RPMI8226 (cell line): Measurements from ENCODE around the gene GRIK1.
"Not testable (repeated sequence)": the region's sequence is repeated elsewhere in the genome, so short reads cannot be mapped to it uniquely, and the experiment has no call there.

ENCODE experiments used
- DNase-seq: peaks from one replicate; pipeline ENCODE4 v3.0.0-alpha.2; 2015

The GRIK1 gene

GRCh38 chr21:29939924-29940275 is at the start of gene GRIK1:
Gene GRIK1 (minus strand): TSS chr21:29939996.
- DNase-seq = no peak

GRCh38 chr21:29987762-29988161 is 48.0 kb upstream of the GRIK1 start:
- no peak for DNase-seq

- no peak for DNase-seq
These were observed 46.1 kb upstream of the GRIK1 start for GRCh38 chr21:29985866-29986265.

- DNase-seq = no peak
These were observed 39.2 kb upstream of the GRIK1 start for GRCh38 chr21:29979043-29979442.

- no peak for DNase-seq
These were observed 36.0 kb upstream of the GRIK1 start for GRCh38 chr21:29975776-29976175.

- no peak for DNase-seq
These were observed 33.5 kb upstream of the GRIK1 start for GRCh38 chr21:29973258-29973657.

GRCh38 chr21:29961291-29962027 is 21.7 kb upstream of the GRIK1 start:
- DNase-seq = no peak

GRCh38 chr21:29958551-29958950 is 18.8 kb upstream of the GRIK1 start:
- no peak for DNase-seq

- DNase-seq = not testable (repeated sequence)
These were observed 18.2 kb upstream of the GRIK1 start for GRCh38 chr21:29958035-29958434.

- no peak for DNase-seq
These were observed 13.9 kb upstream of the GRIK1 start for GRCh38 chr21:29953690-29954089.

- DNase-seq = no peak
These were observed 13.3 kb upstream of the GRIK1 start for GRCh38 chr21:29953072-29953471.

- no peak for DNase-seq
These were observed 12.1 kb upstream of the GRIK1 start for GRCh38 chr21:29951911-29952310.

GRCh38 chr21:29949991-29950390 is 10.2 kb upstream of the GRIK1 start:
- no peak for DNase-seq

- no peak for DNase-seq
These were observed 7.3 kb upstream of the GRIK1 start for GRCh38 chr21:29947119-29947518.

- no peak for DNase-seq
These were observed 4.1 kb upstream of the GRIK1 start for GRCh38 chr21:29943885-29944284.

- DNase-seq = no peak
These were observed 2.2 kb upstream of the GRIK1 start for GRCh38 chr21:29942034-29942433.

GRCh38 chr21:29940991-29941390 is 1.2 kb upstream of the GRIK1 start:
- DNase-seq = no peak

GRCh38 chr21:29940361-29940760 is 565 bp upstream of the GRIK1 start:
- DNase-seq = no peak

GRCh38 chr21:29939104-29939923 is 482 bp downstream of the GRIK1 start:
- DNase-seq = no peak

- no peak for DNase-seq
These were observed 1.1 kb downstream of the GRIK1 start for GRCh38 chr21:29938776-29939103.

GRCh38 chr21:29933088-29933487 is 6.7 kb downstream of the GRIK1 start:
- DNase-seq = no peak

- DNase-seq = no peak
These were observed 11.3 kb downstream of the GRIK1 start for GRCh38 chr21:29928537-29928936.

GRCh38 chr21:29920938-29921337 is 18.9 kb downstream of the GRIK1 start:
- DNase-seq = no peak

GRCh38 chr21:29914326-29914725 is 25.5 kb downstream of the GRIK1 start:
- DNase-seq = no peak

GRCh38 chr21:29909571-29909970 is 30.2 kb downstream of the GRIK1 start:
- DNase-seq = no peak
